Measurements from ENCODE around the gene RPL10A. TPM values are rescaled to one million over a fixed set of nuclear protein-coding genes. Genes with fewer than 3 reads are reported as not detected.
"Not testable (repeated sequence)": the region's sequence is repeated elsewhere in the genome, so short reads cannot be mapped to it uniquely, and the experiment has no call there.

RPL10A gene
- total RNA-seq, 8 experiments from 2014 or later, result 1,372 to 2,546 (median 2,130) TPM

GRCh38 chr6:35435074-35435837 is 32.9 kb upstream of the RPL10A start:
- 85 to 100% (median 90%) methylated on average over 1 to 8 of the region's 16 CpGs; no CpG with 5 or more reads in 3 of the 10 experiments for WGBS, 10 experiments
- ATAC-seq (replicated peaks in 6 of 8), result no peak
- in situ Hi-C loops (cut with MboI; ENCODE audit: low pct_unique_long_range_greater_than_20kb in 2 of 9, low sequenced_read_pairs in 9 of 9, unreplicated experiment in 9 of 9), result loop anchor here in 1 of 9 experiments (25.0 kb wide), 1 partner anchor 98 kb away; the partner anchor contains the start of gene PPARD

GRCh38 chr6:35436071-35436857 is 31.9 kb upstream of the RPL10A start:
- 73 to 80% (median 75%) methylated on average over 1 to 2 of the region's 8 CpGs; no CpG with 5 or more reads in 7 of the 10 experiments for WGBS, 10 experiments

More at GRCh38 chr6:35435074-35435837, 32.9 kb upstream of the RPL10A start:
- no peak overlapping the region for H3K27ac ChIP-seq
- no peaks in the 10 kb centered on the region for H3K4me1 ChIP-seq (replicated peaks in 1 of 2)
- no peak overlapping the region for H3K4me3 ChIP-seq

GRCh38 chr6:35438378-35439065 is 29.7 kb upstream of the RPL10A start:
- not testable (repeated sequence) for H3K4me1 ChIP-seq (replicated peaks in 1 of 2); H3K4me3 ChIP-seq; ATAC-seq (replicated peaks in 6 of 8); H3K27ac ChIP-seq
- in situ Hi-C loops (cut with MboI; ENCODE audit: low pct_unique_long_range_greater_than_20kb in 2 of 9, low sequenced_read_pairs in 9 of 9, unreplicated experiment in 9 of 9), result loop anchor here in 1 of 9 experiments (25.0 kb wide), 1 partner anchor 101 kb away; the partner anchor contains the start of gene PPARD
- WGBS, 10 experiments, result 78 to 100% (median 100%) methylated on average over 1 to 3 of the region's 7 CpGs; no CpG with 5 or more reads in 3 of the 10 experiments

More at GRCh38 chr6:35436071-35436857, 31.9 kb upstream of the RPL10A start:
- Histone ChIP-seq H3K4me1 (replicated peaks in 1 of 2) (no peaks in the 10 kb centered on the region), H3K4me3 (no peak overlapping the region), H3K27ac (no peak overlapping the region)
- peak in 2 of 8 experiments; percentile 62 to 69 for ATAC-seq (replicated peaks in 6 of 8)
- in situ Hi-C loops (cut with MboI; ENCODE audit: low pct_unique_long_range_greater_than_20kb in 2 of 9, low sequenced_read_pairs in 9 of 9, unreplicated experiment in 9 of 9), result loop anchor here in 1 of 9 experiments (25.0 kb wide), 1 partner anchor 99 kb away; the partner anchor contains the start of gene PPARD

- Histone ChIP-seq H3K4me3 (no peak overlapping the region), H3K4me1 (replicated peaks in 1 of 2) (no peaks in the 10 kb centered on the region), H3K27ac (no peak overlapping the region)
- 10 to 80% methylated on average over 1 to 2 of the region's 3 CpGs; no CpG with 5 or more reads in 8 of the 10 experiments for whole genome bisulfite sequencing, 10 experiments
- no peak for ATAC-seq (replicated peaks in 6 of 8)
- in situ Hi-C loops (cut with MboI; ENCODE audit: low pct_unique_long_range_greater_than_20kb in 2 of 9, low sequenced_read_pairs in 9 of 9, unreplicated experiment in 9 of 9), result loop anchor here in 1 of 9 experiments (25.0 kb wide), 1 partner anchor 102 kb away; the partner anchor contains the start of gene PPARD
Measured at GRCh38 chr6:35439308-35439707, 28.9 kb upstream of the RPL10A start.

- WGBS, 10 experiments, result 80 to 100% (median 100%) methylated on average over 1 to 2 of the region's 3 CpGs; no CpG with 5 or more reads in 5 of the 10 experiments
- no peaks in the 10 kb centered on the region for H3K4me1 ChIP-seq (replicated peaks in 1 of 2)
- H3K27ac ChIP-seq, result no peak overlapping the region
- in situ Hi-C loops (cut with MboI; ENCODE audit: low pct_unique_long_range_greater_than_20kb in 2 of 9, low sequenced_read_pairs in 9 of 9, unreplicated experiment in 9 of 9), result loop anchor here in 3 of 9 experiments (10.0 to 25.0 kb wide), 2 partner anchors 96 to 104 kb away; partner anchors contain the start of gene PPARD (in 3 of the 3)
- no peak overlapping the region for H3K4me3 ChIP-seq
- no peak for ATAC-seq (replicated peaks in 6 of 8)
Measured at GRCh38 chr6:35441205-35441604, 27.0 kb upstream of the RPL10A start.

- H3K4me1 ChIP-seq (replicated peaks in 1 of 2), result no peaks in the 10 kb centered on the region
- 70 to 100% (median 80%) methylated on average over 1 to 4 of the region's 4 CpGs; no CpG with 5 or more reads in 4 of the 10 experiments for WGBS, 10 experiments
- in situ Hi-C loops (cut with MboI; ENCODE audit: low pct_unique_long_range_greater_than_20kb in 2 of 9, low sequenced_read_pairs in 9 of 9, unreplicated experiment in 9 of 9), result loop anchor here in 3 of 9 experiments (10.0 to 25.0 kb wide), 2 partner anchors 97 to 104 kb away; partner anchors contain the start of gene PPARD (in 3 of the 3)
- H3K4me3 ChIP-seq, result no peak overlapping the region
- ATAC-seq (replicated peaks in 6 of 8), result no peak
- H3K27ac ChIP-seq, result no peak overlapping the region
Measured at GRCh38 chr6:35441642-35442041, 26.6 kb upstream of the RPL10A start.

GRCh38 chr6:35442693-35443092 is 25.5 kb upstream of the RPL10A start:
- H3K27ac ChIP-seq, result no peak overlapping the region
- in situ Hi-C loops (cut with MboI; ENCODE audit: low pct_unique_long_range_greater_than_20kb in 2 of 9, low sequenced_read_pairs in 9 of 9, unreplicated experiment in 9 of 9), result loop anchor here in 3 of 9 experiments (10.0 to 25.0 kb wide), 2 partner anchors 98 to 105 kb away; partner anchors contain the start of gene PPARD (in 3 of the 3)
- no peaks in the 10 kb centered on the region for H3K4me1 ChIP-seq (replicated peaks in 1 of 2)
- ATAC-seq (replicated peaks in 6 of 8), result no peak
- 40 to 100% (median 78%) methylated on average over 1 to 4 of the region's 5 CpGs; no CpG with 5 or more reads in 3 of the 10 experiments for WGBS, 10 experiments
- no peak overlapping the region for H3K4me3 ChIP-seq

GRCh38 chr6:35443341-35444030 is 24.7 kb upstream of the RPL10A start:
- H3K4me3 ChIP-seq, result no peak overlapping the region
- ATAC-seq (replicated peaks in 6 of 8), result no peak
- H3K4me1 ChIP-seq (replicated peaks in 1 of 2), result no peaks in the 10 kb centered on the region
- 40 to 100% (median 76%) methylated on average over 1 to 3 of the region's 9 CpGs; no CpG with 5 or more reads in 3 of the 10 experiments for WGBS, 10 experiments
- in situ Hi-C loops (cut with MboI; ENCODE audit: low pct_unique_long_range_greater_than_20kb in 2 of 9, low sequenced_read_pairs in 9 of 9, unreplicated experiment in 9 of 9), result loop anchor here in 3 of 9 experiments (10.0 to 25.0 kb wide), 2 partner anchors 99 to 106 kb away; partner anchors contain the start of gene PPARD (in 3 of the 3)
- no peak overlapping the region for H3K27ac ChIP-seq

GRCh38 chr6:35445691-35446090 is 22.5 kb upstream of the RPL10A start:
- in situ Hi-C loops (cut with MboI; ENCODE audit: low pct_unique_long_range_greater_than_20kb in 2 of 9, low sequenced_read_pairs in 9 of 9, unreplicated experiment in 9 of 9), result loop anchor here in 3 of 9 experiments (10.0 to 25.0 kb wide), 2 partner anchors 101 to 108 kb away; partner anchors contain the start of gene PPARD (in 3 of the 3)
- Histone ChIP-seq H3K4me1 (replicated peaks in 1 of 2) (no peaks in the 10 kb centered on the region), H3K4me3 (no peak overlapping the region), H3K27ac (no peak overlapping the region)
- WGBS, 10 experiments, result 40 to 92% (median 76%) methylated on average over 1 to 3 of the region's 7 CpGs; no CpG with 5 or more reads in 6 of the 10 experiments
- peak in 2 of 8 experiments; percentile 21 to 35 for ATAC-seq (replicated peaks in 6 of 8)

- Histone ChIP-seq H3K4me1 (replicated peaks in 1 of 2) (peaks cover under 1 to 2% of the 10 kb centered on the region in 2 donors), H3K4me3 (no peak overlapping the region), H3K27ac (no peak overlapping the region)
- WGBS, 10 experiments, result 49 to 100% (median 78%) methylated on average over 1 to 6 of the region's 7 CpGs
- in situ Hi-C loops (cut with MboI; ENCODE audit: low pct_unique_long_range_greater_than_20kb in 2 of 9, low sequenced_read_pairs in 9 of 9, unreplicated experiment in 9 of 9), result loop anchor here in 3 of 9 experiments (10.0 to 25.0 kb wide), 2 partner anchors 103 to 111 kb away; partner anchors contain the start of gene PPARD (in 3 of the 3)
- no peak for ATAC-seq (replicated peaks in 6 of 8)
Measured at GRCh38 chr6:35448191-35448590, 20.0 kb upstream of the RPL10A start.

GRCh38 chr6:35449287-35449881 is 18.8 kb upstream of the RPL10A start:
- in situ Hi-C loops (cut with MboI; ENCODE audit: low pct_unique_long_range_greater_than_20kb in 2 of 9, low sequenced_read_pairs in 9 of 9, unreplicated experiment in 9 of 9), result loop anchor here in 3 of 9 experiments (10.0 to 25.0 kb wide), 2 partner anchors 105 to 112 kb away; partner anchors contain the start of gene PPARD (in 3 of the 3)
- Histone ChIP-seq H3K27ac (no peak overlapping the region), H3K4me3 (no peak overlapping the region), H3K4me1 (replicated peaks in 1 of 2) (peaks cover 13% of the 10 kb centered on the region in 2 donors)
- ATAC-seq (replicated peaks in 6 of 8), result peak in 4 of 8 experiments; percentile 23 to 59 (median 31)
- 0 to 64% (median 17%) methylated on average over 1 to 12 of the region's 14 CpGs; no CpG with 5 or more reads in 3 of the 10 experiments for WGBS, 10 experiments

Data from motor neuron (in vitro differentiated cells).